HG03135 (cell line): ENCODE results near the gene ANKAR.
"Not testable (repeated sequence)": the region's sequence is repeated elsewhere in the genome, so short reads cannot be mapped to it uniquely, and the experiment has no call there.

Source experiments
- ATAC-seq: cut with Tn5 transposase; IDR thresholded peaks from one replicate; pipeline ENCODE4 v1.9.1; 2021; ENCODE audit warnings: mild to moderate bottlenecking, moderate library complexity; ENCODE audit not compliant: unreplicated experiment

The ANKAR gene

GRCh38 chr2:189674374-189675112, at the start of gene ANKAR:
ANKAR (plus strand) TSS chr2:189674670; CDS start chr2:189676491, 1,821 bp downstream.
- ATAC-seq: peak; percentile 96

GRCh38 chr2:189625636-189626035, 48.8 kb upstream of the ANKAR start:
- ATAC-seq: no peak

GRCh38 chr2:189627789-189628188, 46.7 kb upstream of the ANKAR start:
- no peak for ATAC-seq

GRCh38 chr2:189628817-189629530, 45.5 kb upstream of the ANKAR start:
- no peak for ATAC-seq

- ATAC-seq: no peak
These were observed 44.7 kb upstream of the ANKAR start for GRCh38 chr2:189629531-189630453.

- ATAC-seq: no peak
These were observed 42.6 kb upstream of the ANKAR start for GRCh38 chr2:189631849-189632248.

- ATAC-seq: no peak
These were observed 41.1 kb upstream of the ANKAR start for GRCh38 chr2:189633392-189633811.

- ATAC-seq: no peak
These were observed 39.1 kb upstream of the ANKAR start for GRCh38 chr2:189635353-189635752.

GRCh38 chr2:189638301-189639006, 36.0 kb upstream of the ANKAR start:
- no peak for ATAC-seq

- no peak for ATAC-seq
These were observed 35.4 kb upstream of the ANKAR start for GRCh38 chr2:189639007-189639609.

- ATAC-seq: no peak
These were observed 33.5 kb upstream of the ANKAR start for GRCh38 chr2:189641002-189641401.

- ATAC-seq: no peak
These were observed 32.9 kb upstream of the ANKAR start for GRCh38 chr2:189641590-189641989.

GRCh38 chr2:189646521-189646920, 27.9 kb upstream of the ANKAR start:
- ATAC-seq: no peak

GRCh38 chr2:189648846-189649509, 25.5 kb upstream of the ANKAR start:
- ATAC-seq: no peak

- ATAC-seq: no peak
These were observed 23.2 kb upstream of the ANKAR start for GRCh38 chr2:189651284-189651683.

- not testable (repeated sequence) for ATAC-seq
These were observed 21.0 kb upstream of the ANKAR start for GRCh38 chr2:189653464-189653863.

- no peak for ATAC-seq
These were observed 19.8 kb upstream of the ANKAR start for GRCh38 chr2:189654641-189655040.

- ATAC-seq: no peak
These were observed 16.6 kb upstream of the ANKAR start for GRCh38 chr2:189657867-189658266.

- ATAC-seq: no peak
These were observed 15.9 kb upstream of the ANKAR start for GRCh38 chr2:189658306-189659212.
